ENCODE data around the gene ERCC2.
"Not testable (repeated sequence)": the region's sequence is repeated elsewhere in the genome, so short reads cannot be mapped to it uniquely, and the experiment has no call there.

Gene ERCC2

DNA sequence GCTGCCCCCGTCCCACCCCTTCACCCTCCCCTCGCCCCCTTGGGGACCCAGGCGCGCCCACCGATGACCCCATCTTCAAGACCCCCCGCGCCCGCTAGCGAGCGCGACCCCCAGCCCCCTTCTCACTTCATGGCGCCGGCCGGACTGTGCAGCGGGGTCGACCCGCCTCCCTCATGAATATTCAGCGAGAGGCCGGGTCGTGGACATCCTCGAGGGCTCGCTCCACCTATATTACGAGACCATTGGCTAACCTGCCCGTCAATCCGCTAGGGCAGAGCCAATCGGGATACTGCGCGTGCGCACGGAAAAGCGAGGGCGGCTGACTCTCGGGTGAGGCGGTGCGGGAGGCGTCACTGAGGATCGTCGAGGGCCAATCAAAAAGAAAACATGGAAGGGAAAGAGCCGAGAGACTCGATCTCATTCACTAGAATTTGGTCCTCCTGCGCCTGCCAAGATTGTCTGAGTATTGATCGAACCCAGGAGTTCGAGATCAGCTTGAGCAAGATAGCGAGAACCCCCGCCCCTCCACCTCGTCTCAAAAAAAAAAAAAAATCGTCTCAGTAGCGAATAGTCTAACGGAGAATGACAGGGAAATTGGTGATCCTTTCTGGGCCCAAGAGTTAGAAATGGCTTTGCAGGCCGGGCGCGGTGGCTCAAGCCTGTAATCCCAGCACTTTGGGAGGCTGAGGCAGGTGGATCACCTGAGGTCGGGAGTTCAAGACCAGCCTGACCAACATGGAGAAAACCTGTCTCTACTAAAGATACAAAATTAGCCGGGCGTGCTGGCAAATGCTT is at the start of gene ERCC2:
TSS of gene ERCC2 (minus strand) at position 164 of the 795 bp plus-strand sequence. CDS start at position 131, 33 bp downstream.
- peak; percentile 98 for DNase-seq (ENCODE audit: low spot score)

DNA sequence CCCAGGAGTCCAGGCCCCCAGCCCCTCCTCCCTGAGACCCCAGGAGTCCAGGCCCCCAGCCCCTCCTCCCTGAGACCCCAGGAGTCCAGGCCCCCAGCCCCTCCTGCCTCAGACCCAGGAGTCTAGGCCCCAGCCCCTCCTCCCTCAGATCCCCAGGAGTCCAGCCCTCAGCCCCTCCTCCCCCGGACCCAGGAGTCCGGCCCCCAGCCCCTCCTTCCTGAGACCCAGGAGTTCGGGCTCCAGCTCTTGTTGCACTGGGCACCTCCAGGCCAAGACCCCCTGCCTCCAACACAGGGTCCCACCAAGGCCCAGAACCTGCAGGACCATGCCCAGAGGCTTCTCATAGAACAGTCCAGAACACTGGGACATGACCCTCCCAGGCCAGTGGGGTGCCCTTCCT is 49.5 kb upstream of the ERCC2 start:
- DNase-seq (ENCODE audit: low spot score), result no peak

DNA sequence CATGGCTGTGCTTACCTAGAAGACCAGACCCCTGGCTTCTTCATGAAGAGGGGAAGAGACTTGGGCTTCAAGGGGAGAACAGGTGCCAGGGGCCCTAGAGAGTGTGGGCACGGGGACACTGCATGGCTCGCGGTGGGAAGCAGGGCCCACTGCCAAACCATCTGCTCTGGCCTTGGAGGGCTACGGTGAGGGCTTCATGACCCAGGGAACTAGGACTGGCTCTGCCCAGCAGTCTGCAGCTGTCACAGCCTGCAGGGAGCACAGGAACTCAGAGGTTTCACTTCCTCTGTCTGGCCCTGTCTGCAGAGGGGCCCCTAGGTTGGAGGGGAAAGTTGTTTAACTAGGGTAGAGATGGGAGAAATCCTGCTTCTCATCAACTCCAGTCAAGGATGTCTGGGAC is 49.0 kb upstream of the ERCC2 start:
- peak; percentile 66 for DNase-seq (ENCODE audit: low spot score)

DNA sequence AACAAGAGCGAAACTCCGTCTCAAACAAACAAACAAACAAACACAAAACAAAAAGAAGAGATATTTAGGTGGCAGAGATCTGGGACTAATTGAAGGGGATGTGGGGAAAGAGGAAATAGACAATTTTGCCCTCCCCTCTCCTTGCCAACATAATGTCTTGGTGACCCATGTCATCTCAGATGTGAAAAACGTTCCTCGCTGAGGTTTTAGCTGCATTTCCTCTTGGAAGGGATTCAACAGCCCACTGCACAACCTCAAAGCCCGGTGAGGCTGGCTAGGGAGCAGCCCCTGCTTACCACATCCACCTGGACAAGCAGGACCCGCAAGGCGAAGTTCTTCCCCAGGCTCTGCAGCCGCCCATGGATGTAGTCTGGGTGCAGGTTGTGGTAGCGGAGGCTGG is 48.4 kb upstream of the ERCC2 start:
- no peak for DNase-seq (ENCODE audit: low spot score)

DNA sequence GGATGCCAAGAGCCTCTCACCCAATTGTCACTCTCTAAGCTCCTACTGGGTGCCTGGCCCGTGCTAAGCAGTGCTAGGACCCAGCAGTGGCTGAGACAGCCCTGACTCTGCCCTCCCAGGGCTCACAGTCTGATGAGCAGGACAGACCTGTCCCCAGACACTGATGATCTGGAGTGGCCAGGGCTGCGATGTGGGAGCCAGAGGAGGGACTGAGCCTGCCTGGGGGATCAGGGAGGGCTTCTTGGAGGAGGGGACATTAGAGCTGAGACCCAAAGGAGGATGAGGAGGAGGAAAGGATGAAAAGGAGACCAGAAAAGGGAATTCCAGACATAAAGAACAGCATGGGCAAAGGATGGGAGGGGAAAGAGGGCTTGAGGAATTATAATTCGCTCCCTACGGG is 46.8 kb upstream of the ERCC2 start:
- no peak for DNase-seq (ENCODE audit: low spot score)

DNA sequence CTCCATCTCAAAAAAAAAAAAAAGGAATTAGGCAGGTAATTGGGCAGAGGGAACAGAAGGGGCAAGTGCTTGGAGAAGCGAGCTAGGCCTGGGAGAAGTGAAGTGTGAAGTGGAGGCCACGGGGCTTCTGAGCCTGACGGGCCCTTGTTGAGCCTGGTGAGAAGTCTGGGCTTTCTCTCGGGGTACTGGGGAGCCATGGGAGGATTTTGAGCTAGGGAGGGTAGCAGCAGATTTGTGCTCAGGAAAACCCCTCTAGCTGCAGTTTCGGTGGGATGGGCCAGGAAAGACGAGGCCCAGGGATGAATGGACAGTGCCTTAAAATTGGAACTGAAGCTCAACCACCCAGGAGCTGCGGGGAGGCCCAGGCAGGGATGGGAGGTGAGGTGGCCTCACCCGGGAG is 44.1 kb upstream of the ERCC2 start:
- DNase-seq (ENCODE audit: low spot score), result no peak

DNA sequence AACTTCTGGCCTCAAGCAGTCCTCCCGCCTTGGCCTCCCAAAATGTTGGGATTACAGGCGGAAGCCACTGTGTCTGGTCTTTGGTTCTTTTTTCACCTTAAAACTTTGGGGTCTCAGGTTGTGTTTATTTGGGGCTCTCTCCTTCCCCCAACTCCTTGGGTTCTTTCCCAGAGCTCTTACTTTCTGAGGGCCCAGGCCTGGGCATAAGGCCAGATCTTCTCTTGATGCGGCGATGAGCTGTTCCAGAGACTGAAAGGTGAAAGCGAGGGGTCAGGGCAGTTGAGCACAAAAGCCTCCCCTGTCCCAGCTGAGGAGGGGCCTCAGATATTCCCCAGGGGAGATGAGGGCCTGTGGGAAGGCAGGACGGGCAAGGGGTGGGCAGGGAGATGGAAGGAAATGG is 43.1 kb upstream of the ERCC2 start:
- no peak for DNase-seq (ENCODE audit: low spot score)

DNA sequence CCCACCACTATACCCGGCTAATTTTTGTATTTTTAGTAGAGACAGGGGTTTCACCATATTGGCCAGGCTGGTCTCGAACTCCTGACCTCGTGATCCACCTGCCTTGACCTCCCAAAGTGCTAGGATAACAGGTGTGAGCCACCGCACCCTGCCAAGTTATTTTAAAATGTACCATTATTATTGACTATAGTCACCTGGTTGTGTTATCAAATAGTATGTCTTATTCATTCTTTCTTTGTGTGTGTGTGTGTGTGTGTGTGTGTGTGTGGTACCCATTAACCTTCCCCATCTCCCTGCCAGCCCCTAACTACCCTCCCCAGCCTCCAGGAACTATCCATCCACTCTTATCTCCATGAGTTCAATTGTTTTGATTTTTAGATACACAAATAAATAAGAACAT is 40.0 kb upstream of the ERCC2 start:
- DNase-seq (ENCODE audit: low spot score), result not testable (repeated sequence)

DNA sequence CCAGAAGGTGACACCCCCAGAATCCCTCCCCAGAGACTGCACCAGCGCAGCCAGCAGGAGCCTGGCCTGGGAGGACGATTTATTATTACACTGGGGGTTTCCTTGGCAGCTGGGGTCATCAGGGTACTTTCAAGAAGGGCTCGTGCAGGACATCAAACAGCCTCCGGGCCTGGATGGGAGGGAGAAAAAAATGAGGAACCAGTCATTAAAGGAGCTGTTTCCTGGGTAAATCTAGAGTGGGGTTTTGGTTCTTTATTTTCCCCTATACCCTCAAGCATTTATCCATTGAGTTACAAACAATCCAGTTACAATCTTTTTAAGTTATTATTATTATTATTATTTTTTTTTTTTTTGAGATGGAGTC is 39.2 kb upstream of the ERCC2 start:
- DNase-seq (ENCODE audit: low spot score), result no peak

DNA sequence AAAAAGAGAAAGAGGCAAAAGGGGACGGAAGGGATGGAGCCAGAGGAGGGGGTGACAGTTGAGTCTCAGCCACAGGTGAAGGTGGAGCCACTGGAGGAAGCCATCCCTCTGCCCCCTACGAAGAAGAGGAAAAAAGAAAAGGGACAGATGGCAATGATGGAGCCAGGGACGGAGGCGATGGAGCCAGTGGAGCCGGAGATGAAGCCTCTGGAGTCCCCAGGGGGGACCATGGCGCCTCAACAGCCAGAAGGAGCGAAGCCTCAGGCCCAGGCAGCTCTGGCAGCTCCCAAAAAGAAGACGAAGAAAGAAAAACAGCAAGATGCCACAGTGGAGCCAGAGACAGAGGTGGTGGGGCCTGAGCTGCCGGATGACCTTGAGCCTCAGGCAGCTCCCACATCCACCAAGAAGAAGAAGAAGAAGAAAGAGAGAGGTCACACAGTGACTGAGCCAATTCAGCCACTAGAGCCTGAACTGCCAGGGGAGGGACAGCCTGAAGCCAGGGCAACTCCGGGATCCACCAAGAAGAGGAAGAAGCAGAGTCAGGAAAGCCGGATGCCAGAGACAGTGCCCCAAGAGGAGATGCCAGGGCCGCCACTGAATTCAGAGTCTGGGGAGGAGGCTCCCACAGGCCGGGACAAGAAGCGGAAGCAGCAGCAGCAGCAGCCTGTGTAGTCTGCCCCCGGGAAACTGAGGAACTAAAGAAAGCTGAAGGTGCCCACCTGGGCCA is 38.6 kb upstream of the ERCC2 start:
- no peak for DNase-seq (ENCODE audit: low spot score)

DNA sequence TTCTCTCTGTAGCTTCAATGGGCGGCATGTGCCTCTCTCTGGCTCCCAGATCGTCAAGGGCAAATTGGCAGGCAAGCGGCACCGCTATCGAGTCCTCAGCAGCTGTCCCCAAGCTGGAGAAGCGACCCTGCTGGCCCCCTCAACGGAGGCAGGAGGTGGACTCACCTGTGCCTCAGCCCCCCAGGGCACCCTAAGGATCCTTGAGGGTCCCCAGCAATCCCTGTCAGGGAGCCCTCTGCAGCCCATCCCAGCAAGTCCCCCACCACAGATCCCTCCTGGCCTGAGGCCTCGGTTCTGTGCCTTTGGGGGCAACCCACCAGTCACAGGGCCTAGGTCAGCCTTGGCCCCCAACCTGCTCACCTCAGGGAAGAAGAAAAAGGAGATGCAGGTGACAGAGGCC is 37.7 kb upstream of the ERCC2 start:
- DNase-seq (ENCODE audit: low spot score), result no peak

DNA sequence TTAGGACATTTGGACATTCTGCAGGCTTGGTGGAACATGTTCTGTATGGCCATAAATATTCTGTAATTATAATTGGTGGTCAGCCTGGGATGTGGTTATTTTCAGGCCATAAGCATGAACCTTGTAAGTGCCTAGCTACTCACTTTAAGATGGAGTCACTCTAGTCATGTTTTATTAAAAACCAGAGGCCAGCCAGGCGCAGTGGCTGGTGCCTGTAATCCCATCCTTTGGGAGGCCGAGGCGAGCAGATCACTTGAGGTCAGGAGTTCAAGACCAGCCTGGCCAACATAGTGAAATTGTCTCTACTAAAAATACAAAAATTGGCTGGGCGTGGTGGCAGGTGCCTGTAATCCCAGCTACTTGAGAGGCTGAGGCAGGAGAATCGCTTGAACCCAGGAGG is 37.2 kb upstream of the ERCC2 start:
- not testable (repeated sequence) for DNase-seq (ENCODE audit: low spot score)

DNA sequence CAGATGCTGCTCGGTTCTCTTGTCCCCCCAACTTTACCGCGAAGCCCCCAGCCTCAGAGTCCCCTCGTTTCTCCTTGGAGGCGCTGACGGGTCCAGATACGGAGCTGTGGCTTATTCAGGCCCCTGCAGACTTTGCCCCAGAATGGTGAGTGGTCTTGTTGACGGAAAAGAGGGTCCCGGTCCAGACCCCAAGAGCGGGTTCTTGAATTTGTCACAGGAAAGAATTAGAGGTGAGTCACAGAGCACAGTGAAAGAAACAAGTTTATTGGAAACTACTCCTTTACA is 36.7 kb upstream of the ERCC2 start:
- DNase-seq (ENCODE audit: low spot score), result no peak

DNA sequence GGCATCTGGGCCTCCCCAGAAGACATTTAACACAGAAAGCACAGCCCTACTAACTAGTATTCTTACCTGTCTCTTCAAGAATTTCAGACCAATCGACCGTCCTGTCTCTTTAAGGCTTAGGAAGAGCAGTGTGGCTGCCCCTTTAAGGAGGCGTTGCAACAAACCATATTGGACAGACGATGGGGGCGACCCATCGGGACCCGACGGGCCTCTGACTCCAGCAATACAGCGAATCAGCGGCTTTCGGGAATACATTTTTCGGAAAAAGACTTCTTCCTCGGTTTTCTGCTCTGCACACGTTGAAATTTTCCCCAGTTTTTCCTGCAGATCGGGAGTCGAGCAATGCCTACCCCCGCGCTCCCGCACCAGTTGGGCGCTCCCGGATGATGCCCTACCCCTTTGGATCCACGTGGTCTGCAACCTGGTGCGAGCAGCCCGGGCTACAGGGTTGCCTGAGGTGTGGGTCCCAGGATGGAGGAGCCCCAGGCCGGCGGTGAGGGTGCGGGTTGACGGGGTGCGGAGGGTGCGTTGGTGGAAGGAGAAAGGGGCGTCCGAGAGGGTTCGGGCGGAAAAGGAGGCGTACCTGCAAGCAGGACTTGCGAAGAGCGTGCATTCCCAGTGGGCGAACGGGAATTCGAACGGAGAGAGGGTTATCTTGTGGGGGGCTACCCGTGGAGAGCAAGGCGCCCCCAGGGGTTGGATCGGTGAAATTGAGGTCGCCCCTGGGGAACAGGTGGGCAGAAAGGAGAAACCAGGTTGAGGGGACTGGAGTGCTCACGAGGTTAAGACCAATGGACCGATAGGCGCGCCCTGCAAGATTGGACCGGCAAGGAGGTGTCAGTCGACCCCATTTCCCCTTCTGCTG is 36.1 kb upstream of the ERCC2 start, which contains the start of gene POLR1G:
TSS of gene POLR1G (plus strand) at position 419 of the 865 bp plus-strand sequence. CDS start at position 472, 53 bp downstream.
- peak; percentile 89 for DNase-seq (ENCODE audit: low spot score)

DNA sequence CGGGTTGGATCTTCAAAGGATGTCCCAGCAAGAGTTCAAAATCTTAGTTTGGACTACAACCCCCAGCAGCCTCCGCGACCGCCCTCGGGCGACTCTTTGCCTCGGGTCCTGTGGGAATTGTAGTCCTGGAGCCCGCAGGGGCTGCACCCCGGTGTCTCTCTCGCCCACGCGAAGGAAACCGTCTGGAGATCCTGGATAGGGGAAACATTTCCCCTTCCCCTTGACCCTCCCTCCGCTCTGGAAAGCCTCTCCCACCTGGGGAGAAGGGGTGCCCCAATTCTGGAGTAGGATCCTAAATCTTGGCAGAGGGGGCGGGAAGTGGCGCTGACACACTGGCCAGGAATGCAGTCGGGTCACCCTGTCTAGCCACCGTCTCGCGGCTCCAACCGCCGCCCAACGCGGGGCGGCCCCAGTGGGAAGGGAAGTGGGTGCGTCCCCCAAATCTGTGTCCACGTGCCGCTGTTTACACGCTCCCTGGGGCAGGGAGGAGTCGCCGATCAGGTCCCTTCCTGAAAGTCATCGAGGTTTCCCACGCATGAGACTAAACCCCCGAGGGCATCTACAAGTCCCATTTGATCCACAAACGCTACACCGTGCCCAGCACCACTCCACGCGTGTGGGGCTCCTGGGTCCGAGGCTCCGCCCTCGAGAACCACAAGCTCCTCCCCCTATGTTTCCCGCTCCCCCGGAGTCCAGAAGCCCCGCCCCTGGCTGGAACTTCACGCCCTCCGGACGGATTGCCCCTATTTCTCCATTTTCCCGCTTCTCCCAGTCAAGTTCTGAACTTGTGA is 35.3 kb upstream of the ERCC2 start:
- DNase-seq (ENCODE audit: low spot score), result peak; percentile 86

DNA sequence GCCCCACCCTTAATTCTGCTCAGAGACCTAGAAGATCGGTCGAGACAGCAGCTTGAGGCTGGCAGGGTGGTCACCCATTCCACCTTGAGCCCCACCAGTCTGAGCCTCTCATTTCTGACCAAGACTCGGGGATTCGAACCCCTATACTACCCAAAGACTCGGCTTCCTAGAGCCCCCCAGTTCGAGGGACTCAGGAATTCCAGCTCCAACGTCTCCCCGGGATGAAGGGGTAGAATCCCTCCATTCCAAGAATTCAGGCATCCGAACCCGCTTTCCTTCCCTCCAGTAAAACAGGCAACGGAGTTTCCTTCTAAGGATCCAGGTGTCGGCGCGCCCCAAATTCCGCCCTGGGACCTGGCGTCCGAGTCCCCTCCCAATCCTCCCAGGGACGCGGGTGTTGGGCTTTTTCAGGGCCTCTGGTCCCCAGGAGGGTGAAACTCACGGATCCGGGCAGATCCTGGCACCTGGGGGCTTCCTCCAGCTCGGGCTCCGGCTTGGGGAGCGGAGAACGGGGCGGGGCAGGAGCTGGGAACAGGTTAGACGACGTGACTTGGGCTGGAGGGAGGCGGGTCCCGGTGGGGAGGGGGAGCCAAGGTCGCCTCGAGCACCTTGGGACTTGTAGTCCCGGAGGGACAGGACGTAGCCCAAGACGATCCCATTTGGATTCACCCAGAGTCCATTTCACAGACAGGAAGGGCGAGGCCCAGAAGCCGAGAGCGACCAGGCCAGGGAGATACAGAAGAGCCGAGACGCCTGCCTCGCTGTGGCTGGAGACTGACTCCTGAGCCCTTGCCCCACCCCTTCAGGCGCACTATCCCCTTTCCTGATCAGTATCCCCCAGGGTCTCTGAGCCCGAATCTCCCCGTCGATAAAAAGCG is 34.4 kb upstream of the ERCC2 start, which contains the start of gene PPP1R13L:
TSS of gene PPP1R13L (minus strand) at position 513 of the 878 bp plus-strand sequence. CDS start 6,751 bp downstream, outside the sequence.
- DNase-seq (ENCODE audit: low spot score), result no peak

DNA sequence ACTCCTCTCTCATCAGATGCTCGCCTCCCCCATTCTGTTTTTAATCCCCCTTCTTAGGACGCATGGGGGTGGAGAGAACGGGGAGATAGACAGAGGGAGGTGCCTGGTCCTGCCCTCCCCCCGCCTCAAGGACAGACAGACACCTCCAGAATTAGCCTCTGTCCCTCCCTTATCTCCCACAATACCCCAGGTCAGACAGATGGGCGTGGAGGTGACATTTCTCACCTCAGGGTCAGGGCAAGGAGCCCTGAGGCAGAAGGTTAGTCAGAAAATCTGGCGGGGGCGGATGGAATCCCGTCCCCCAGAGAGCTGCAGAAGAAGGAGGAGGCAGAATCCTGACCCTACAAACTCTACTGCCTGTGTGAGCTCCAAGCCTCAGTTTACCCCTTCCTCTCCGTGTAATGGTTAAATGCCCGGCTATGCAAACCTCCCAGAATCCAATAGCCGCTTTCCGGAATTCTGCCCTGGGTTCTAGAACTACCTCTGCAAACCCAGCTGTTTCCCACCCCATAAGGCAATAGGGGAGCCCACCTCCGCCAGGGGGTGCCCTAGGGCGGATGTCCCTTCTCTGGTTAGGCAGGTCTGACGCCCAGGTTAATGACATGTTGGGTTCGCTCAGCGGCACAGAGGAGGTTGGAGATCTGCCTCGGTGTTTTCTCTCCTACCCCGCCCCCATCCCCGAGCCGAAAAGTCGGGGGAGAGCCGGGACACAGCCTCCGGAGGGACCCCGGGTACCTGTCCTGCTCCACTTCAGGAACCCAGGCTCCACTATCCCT is 33.6 kb upstream of the ERCC2 start:
- DNase-seq (ENCODE audit: low spot score), result no peak

DNA sequence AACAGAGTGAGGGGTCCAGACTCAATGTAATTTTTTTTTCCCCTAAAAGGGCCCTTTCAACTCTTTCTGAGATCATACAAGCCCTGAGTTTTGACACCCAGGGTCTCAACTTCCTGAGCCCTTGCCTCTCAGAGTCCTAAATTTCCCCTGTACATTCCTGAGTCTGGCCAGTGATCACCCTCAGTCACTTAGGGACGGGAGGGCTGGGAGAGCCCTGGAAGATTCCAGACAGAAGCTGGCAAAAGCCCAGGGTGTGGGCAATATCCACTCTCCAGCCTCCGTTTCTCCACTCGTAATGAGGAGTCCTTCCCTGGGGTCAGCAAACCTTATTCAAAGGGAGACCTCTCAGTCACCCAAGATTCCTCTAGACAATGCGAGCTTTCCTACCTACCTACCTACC is 32.9 kb upstream of the ERCC2 start:
- DNase-seq (ENCODE audit: low spot score), result no peak

DNA sequence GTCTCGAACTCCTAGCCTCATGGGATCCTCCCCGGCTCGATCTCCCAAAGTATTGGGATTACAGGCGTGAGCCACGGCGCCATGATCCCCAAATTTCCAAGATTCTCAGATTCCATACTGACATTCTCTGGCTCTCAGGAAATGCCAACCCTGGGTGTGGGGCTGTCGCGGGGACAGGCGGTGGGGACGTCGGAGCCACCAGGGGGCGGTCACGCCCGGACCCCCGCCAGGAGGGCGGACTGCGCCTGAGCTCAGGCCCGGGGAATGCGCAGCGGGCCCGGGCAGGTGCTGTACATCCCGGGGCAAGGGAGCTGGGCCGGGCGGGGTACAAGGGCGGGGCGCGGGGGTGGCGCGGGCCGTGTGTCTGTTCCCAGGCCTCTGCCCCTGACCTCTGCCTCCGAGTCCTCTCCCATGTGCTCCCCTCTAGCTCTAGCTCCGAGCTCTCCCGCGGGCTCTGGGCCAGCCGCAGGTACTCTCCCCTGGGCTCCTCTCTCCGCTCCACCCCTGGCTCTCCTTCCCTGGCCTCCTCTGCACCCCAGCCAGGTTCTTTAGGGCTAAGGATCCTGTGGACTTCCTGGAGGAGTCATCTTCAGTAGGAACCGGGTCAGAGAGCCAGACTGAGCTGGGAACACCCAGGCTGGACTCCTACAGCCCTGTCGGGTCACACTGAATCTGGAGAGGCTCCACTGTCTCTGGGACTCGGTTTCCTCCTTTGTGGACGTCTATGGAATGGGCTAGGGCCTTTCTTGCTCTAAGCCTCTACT is 32.1 kb upstream of the ERCC2 start:
- DNase-seq (ENCODE audit: low spot score), result no peak
